H7 (cell line): Measurements from ENCODE around the gene TMEM187. TPM values are rescaled to one million over a fixed set of nuclear protein-coding genes. Genes with fewer than 3 reads are reported as not detected.

Experiments used
- DNase-seq: peaks from one replicate; pipeline ENCODE4 v3.0.0; 2012
- H3K27me3 ChIP-seq: 2 replicates; pipeline ENCODE4 v1.6.0; 2011; ENCODE audit warnings: mild to moderate bottlenecking, low read length; ENCODE audit not compliant: control insufficient read depth, insufficient read depth
- H3K36me3 ChIP-seq: replicated peaks from 2 replicates; pipeline ENCODE4 v1.5.1; 2011; ENCODE audit warnings: low read length; ENCODE audit not compliant: control insufficient read depth, insufficient read depth
- H3K4me3 ChIP-seq: 2 replicates; pipeline ENCODE4 v1.5.1; 2011; ENCODE audit warnings: low read depth, mild to moderate bottlenecking, control low read depth, low read length, moderate library complexity; ENCODE audit not compliant: insufficient read depth
- total RNA-seq: library from RNA; depleted of rRNA; stranded (reverse); fragments of >200 nt; shearing (Covaris generic); gene quantifications from 2 replicates; pipeline ENCODE4 v1.2.3, GENCODE V29; 2014

Gene TMEM187
- total RNA-seq, 1 experiment from 2014 or later, result 8.8 TPM

GRCh38 chrX:153956044-153956907, 16.3 kb upstream of the TMEM187 start:
- H3K27me3 ChIP-seq, result no peaks in the 10 kb centered on the region
- peaks cover 56% of the 10 kb centered on the region for H3K36me3 ChIP-seq
- DNase-seq, result no peak
- H3K4me3 ChIP-seq, result no peak overlapping the region

GRCh38 chrX:153957224-153957623, 15.3 kb upstream of the TMEM187 start:
- no peak for DNase-seq
- no peaks in the 10 kb centered on the region for H3K27me3 ChIP-seq
- peaks cover 62% of the 10 kb centered on the region for H3K36me3 ChIP-seq
- no peak overlapping the region for H3K4me3 ChIP-seq

GRCh38 chrX:153958605-153959004, 13.9 kb upstream of the TMEM187 start:
- peaks cover 57% of the 10 kb centered on the region for H3K36me3 ChIP-seq
- DNase-seq, result no peak

DNA sequence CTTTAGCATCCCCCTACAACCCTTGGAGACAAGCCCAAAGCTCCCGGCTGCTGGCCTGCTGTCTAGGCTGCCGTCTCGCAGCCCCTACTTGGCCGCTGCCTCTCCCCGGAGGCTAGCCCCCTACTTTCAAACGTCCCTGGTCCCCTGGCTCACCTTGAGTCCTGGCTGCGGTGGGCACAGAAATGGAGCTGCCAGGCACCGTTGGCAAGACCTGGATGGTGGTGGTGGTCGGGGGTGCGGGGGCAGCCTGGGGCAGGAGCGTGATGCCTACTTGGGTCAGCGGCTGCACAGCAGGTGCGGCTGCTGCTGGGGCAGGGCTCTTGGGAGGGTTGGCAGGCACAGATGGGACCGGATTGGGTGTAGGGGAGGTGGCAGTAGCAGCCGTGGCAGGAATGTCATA, 12.9 kb upstream of the TMEM187 start:
- Histone ChIP-seq H3K4me3 (no peak overlapping the region), H3K27me3 (no peaks in the 10 kb centered on the region), H3K36me3 (peaks cover 57% of the 10 kb centered on the region)
- no peak for DNase-seq

More at GRCh38 chrX:153958605-153959004, 13.9 kb upstream of the TMEM187 start:
- H3K4me3 ChIP-seq, result no peak overlapping the region
- no peaks in the 10 kb centered on the region for H3K27me3 ChIP-seq

DNA sequence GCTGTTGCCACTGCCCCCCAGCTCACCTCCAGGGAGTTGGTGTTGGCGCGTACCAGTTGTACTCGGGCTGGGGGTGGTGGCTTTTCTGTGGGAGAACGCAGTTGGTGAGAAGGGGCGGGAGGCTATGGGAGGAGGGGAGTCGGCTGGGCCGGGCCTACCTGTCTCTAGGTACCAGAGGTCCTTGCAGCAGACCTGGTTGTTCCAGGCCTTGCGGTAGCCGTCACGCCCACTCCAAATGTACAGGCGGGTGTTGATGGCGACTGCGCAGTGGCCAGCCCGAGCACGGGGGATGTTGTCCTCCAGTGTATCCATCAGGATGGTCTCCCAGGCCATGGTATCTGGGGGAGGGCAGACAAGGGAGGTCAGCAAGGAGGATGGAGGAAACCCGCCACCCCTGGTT, 12.5 kb upstream of the TMEM187 start:
- Histone ChIP-seq H3K4me3 (no peak overlapping the region), H3K36me3 (peaks cover 57% of the 10 kb centered on the region), H3K27me3 (no peaks in the 10 kb centered on the region)
- no peak for DNase-seq

- no peaks in the 10 kb centered on the region for H3K27me3 ChIP-seq
- no peak overlapping the region for H3K4me3 ChIP-seq
- peaks cover 51% of the 10 kb centered on the region for H3K36me3 ChIP-seq
- no peak for DNase-seq
These were observed 11.8 kb upstream of the TMEM187 start for GRCh38 chrX:153960786-153961185.

- no peak for DNase-seq
- peaks cover 49% of the 10 kb centered on the region for H3K36me3 ChIP-seq
- no peaks in the 10 kb centered on the region for H3K27me3 ChIP-seq
- no peak overlapping the region for H3K4me3 ChIP-seq
These were observed 11.3 kb upstream of the TMEM187 start for GRCh38 chrX:153961292-153961691.

GRCh38 chrX:153963546-153963945, 9.0 kb upstream of the TMEM187 start:
- Histone ChIP-seq H3K27me3 (no peaks in the 10 kb centered on the region), H3K4me3 (no peak overlapping the region), H3K36me3 (peaks cover 28% of the 10 kb centered on the region)
- DNase-seq, result no peak

- H3K36me3 ChIP-seq, result peaks cover 23% of the 10 kb centered on the region
- DNase-seq, result no peak
- H3K4me3 ChIP-seq, result no peak overlapping the region
- no peaks in the 10 kb centered on the region for H3K27me3 ChIP-seq
These were observed 8.4 kb upstream of the TMEM187 start for GRCh38 chrX:153964105-153964504.

GRCh38 chrX:153965406-153965805, 7.1 kb upstream of the TMEM187 start:
- peaks cover 15% of the 10 kb centered on the region for H3K36me3 ChIP-seq
- H3K4me3 ChIP-seq, result no peak overlapping the region
- no peak for DNase-seq
- H3K27me3 ChIP-seq, result no peaks in the 10 kb centered on the region

GRCh38 chrX:153966283-153966688, 6.3 kb upstream of the TMEM187 start:
- no peaks in the 10 kb centered on the region for H3K27me3 ChIP-seq
- no peak overlapping the region for H3K4me3 ChIP-seq
- no peak for DNase-seq
- H3K36me3 ChIP-seq, result peaks cover 14% of the 10 kb centered on the region

GRCh38 chrX:153966841-153967535, 5.6 kb upstream of the TMEM187 start:
- no peak for DNase-seq
- H3K4me3 ChIP-seq, result no peak overlapping the region
- H3K27me3 ChIP-seq, result no peaks in the 10 kb centered on the region
- H3K36me3 ChIP-seq, result peaks cover 9% of the 10 kb centered on the region

- Histone ChIP-seq H3K36me3 (peaks cover 6% of the 10 kb centered on the region), H3K4me3 (no peak overlapping the region), H3K27me3 (no peaks in the 10 kb centered on the region)
- DNase-seq, result no peak
These were observed 4.9 kb upstream of the TMEM187 start for GRCh38 chrX:153967536-153968224.

- DNase-seq, result no peak
- Histone ChIP-seq H3K4me3 (0 out of 2 replicates have a peak overlapping the region, but pooled peaks have one; percentile 0), H3K27me3 (no peaks in the 10 kb centered on the region), H3K36me3 (peaks cover 3% of the 10 kb centered on the region)
These were observed 4.3 kb upstream of the TMEM187 start for GRCh38 chrX:153968255-153968654.
